Colon (tissue), 2 donors: ENCODE measurements around the gene C1QTNF9.
"Not testable (repeated sequence)": the region's sequence is repeated elsewhere in the genome, so short reads cannot be mapped to it uniquely, and the experiment has no call there.

Experiments
- FAIRE-seq: peaks from 2 replicates; lab custom pipeline; 2012; peaks lifted over from hg19 to GRCh38; lab: Jason Lieb, UNC
- donor health status: control.
- donor health status: control.

C1QTNF9 gene

GRCh38 chr13:24362435-24362952, 53.1 kb downstream of the C1QTNF9 start:
- no peak for FAIRE-seq

GRCh38 chr13:24365191-24365590, 55.8 kb downstream of the C1QTNF9 start:
- FAIRE-seq: no peak

GRCh38 chr13:24366315-24366714, 56.9 kb downstream of the C1QTNF9 start:
- FAIRE-seq: not testable (repeated sequence)

- FAIRE-seq: not testable (repeated sequence)
These were observed 61.9 kb downstream of the C1QTNF9 start for GRCh38 chr13:24371273-24371672.
